ENCODE data around the gene DSCAM.

DSCAM gene

DNA sequence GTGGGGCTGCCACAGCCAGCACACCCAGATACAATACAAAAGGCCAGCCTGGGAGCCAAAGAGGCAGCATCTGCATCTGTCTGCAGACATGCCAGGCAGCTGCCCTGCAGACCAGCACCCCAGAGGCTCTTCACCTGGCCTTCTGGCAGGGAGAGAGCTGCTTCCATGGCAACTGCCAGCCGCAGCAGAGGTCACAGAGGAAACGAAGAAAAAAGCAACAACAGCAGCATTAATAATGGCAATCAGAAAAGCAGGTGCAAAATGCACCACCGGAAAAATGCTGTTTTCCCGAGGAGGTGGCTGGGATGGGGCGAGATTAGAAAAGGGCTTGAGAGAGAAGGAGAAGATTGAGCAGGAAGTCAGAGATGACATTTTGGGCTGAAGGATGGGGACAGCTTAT is 670.2 kb downstream of the DSCAM start:
- no peak for DNase-seq (ENCODE audit: low read depth in 2 of 2)

DNA sequence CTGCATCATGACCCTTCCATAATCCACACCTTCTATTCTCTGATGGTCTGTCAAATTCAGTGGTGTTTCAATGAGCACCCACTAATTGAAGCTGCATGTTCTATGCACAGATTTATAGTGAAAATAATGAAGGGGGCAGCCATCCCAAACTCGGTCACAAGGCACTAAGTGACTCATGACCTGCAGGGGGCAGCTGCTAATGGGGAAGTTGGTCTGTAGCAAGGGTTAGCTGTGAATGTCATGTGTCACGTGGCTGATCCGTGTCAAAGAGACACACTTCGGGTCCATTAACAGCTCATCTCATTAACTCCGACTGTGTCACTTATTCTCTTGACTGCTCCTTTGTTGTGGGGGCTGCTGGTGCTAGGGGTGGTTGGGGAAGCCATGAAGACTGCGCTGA is 673.1 kb downstream of the DSCAM start:
- DNase-seq (ENCODE audit: low read depth in 2 of 2) = no peak

DNA sequence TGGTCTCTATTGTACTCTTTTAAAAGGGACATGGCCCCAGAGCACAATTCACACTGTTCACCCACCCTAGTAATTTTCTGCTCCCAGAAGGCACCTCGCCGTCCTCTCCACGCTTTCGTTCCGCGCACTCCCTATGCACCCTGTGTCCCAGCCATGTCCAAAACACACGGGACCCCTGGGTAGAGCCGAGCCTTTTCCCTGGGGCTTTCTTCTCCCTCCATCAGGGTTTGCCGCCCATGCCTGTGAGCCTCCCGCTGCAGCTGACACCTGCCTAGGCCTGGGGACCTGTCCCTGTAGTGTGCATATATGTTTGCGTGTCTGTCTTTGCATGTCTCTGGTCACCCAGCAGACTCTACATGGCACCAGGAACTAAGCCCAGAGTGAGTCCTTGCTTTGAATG is 677.0 kb downstream of the DSCAM start:
- no peak for DNase-seq (ENCODE audit: low read depth in 2 of 2)

DNA sequence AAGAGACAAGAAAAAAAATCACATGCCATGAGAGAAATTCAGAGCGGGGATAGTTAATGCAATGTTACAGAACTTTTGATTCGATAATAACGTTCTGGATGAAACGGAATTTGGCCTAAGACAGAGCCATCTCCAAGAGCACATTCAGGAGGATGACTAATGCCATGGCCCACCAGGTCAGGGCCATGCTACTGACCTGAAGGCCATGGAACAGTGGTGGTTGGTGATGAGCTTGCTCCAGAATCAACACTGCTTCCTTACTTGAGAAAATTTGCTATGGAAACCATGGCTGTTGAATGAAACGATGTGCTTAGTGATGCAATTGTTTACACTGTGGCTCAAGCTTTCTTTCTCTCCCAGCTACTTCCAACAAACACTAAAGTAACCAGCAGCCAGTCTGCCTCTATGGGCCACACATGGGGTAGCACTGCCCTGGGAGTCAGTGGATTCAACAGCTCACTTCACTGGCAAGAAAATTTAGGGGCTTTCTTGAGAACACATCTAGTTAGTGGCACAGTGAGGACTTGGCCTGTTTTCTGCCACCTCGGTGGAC is 680.6 kb downstream of the DSCAM start:
- DNase-seq (ENCODE audit: low read depth in 2 of 2) = no peak

DNA sequence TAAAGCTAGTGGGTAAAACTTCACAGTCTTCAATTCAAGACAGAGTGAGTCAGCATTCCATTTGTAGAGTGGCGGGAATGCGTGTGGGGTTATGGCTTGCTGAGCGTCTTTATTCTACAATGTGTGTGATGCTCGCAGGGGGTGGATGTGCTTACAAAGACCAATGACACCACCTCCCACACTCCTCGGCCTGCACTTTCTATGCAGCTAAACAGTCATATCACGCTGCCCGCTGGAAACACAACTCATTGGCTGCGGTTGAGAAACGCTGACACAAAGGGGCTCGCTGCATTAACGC is 681.2 kb downstream of the DSCAM start:
- DNase-seq (ENCODE audit: low read depth in 2 of 2) = no peak

DNA sequence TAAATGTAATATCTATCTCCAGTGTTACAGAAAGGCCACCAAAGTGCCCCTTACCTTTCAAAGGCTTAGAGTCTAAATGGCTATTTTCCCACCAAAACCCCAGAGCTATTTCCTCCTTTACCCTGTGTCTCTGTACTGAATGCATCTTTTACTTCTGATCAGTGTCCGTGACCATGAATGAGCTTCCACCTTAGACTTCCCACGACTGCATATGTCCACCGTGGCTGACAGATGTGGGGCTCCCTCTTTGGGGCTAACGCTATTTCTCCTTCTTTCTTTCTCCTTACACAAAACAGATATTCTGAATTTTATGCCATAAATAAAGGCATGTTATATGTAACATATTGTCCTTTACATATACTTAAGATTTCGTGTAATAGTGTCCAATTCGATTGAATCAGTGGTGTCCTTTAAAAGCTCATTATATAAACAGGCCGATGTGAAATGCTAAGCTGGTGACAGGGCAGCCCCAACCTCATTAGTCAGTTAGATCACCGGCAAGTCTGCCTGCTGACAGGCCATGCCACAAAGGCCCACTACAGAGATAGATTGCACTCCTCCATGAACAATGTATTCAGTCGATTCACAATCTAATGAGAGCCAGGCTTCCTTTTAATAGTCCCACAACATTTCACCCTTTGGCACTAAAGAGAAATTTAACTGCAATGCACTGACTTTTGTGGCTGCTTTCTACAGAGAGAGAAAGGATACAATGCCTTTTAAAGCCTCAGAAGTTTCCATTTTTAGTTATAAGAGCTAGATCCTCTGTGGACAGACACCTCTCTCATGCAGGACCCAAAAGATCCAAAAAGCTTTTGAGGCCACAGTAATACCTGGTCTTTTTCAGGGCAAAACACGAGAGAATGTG is 681.8 kb downstream of the DSCAM start:
- DNase-seq (ENCODE audit: low read depth in 2 of 2) = no peak

DNA sequence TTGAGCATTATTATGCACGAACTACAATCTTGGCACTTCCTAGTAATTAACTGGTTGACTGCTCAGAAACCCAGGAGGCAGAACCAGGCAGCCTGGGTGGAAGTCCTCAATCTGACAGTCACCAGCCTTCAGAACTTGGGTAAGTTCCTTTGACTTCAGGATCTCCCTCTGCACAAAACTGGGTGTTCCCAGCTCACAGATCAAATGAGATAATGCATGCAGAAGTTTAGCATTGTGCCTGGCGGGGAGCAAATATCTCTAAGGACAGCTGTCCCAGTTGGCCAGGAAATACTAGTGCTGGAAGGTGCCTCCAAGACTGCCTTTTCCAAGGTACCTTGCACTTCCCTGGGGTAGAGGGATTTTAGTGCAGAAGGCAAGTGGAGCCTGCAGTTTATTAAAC is 684.9 kb downstream of the DSCAM start:
- no peak for DNase-seq (ENCODE audit: low read depth in 2 of 2)

DNA sequence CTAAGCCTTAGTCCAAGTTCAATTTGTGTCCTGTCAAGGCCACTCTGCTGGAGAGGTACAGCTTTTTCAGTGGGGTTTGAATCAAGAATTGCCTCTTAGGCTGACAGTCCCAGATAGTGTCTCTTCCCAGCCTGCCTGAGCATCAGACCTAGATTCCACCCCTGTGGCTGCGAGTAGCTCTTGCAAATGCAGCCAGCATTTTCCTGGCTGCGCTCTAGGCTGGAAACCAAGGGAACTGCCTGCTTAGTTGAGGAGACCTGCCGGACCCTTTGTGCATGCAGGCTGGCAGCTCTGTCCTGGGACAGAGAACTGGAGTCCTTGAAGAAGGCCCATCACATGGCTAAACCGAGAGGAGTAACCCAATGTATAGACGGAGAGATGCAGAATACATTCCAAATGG is 686.0 kb downstream of the DSCAM start:
- DNase-seq (ENCODE audit: low read depth in 2 of 2) = no peak

DNA sequence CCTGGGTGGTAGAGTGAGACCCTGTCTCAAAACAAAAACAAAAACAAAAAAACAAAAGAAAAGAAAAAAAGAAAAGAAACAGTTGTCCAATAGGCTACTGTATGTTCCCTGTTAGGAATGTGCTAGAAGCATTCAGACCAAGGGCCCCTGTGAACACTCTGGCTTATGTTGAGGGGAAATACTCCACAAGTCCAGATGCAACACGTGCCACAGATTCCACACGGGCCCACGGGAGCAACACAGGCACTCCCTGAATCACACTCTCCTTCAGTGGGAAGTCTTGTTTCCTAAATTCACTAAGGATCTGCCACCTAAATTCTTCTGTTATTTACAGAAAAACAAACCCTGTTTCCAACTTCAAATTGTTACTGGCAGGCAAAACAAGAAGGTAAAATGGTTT is 688.6 kb downstream of the DSCAM start:
- DNase-seq (ENCODE audit: low read depth in 2 of 2) = no peak

DNA sequence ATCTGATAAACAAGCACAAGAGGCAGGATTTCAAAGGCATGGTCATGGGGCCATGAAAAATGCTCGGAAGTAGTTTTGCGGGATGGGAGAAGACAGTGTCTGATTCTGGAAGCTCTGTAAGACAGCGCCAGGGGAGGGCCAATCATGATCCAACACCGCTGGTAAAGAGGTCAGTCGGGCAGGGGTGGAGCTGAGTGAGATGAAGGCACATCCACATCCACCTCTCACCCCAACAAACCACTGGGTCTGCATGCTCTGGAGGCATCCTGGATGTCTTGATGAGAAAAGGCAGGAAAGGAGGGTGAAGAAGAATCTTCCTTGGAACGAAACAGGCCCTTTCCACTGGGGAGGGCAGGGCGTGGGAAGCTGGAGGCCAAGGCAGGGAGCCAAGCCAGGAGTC is 691.4 kb downstream of the DSCAM start:
- DNase-seq (ENCODE audit: low read depth in 2 of 2) = no peak

DNA sequence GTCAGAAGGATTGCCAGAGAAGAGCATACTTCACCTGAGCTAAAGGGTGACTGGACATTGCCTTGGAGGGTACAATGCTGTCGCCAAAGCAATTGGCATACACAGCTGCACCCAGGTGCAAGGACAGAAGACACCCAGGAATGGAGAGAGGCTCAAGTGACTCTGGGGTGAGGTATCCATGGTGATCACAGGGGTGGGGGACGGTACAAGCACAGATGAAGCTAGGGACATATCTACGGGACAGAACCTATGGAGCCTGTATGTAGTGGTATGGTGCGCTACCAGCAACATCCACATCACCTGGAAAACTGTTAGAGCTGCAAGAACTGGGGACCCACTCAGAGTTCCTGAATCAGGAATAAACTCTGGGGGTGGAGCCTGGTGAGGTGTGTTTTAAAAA is 693.6 kb downstream of the DSCAM start:
- no peak for DNase-seq (ENCODE audit: low read depth in 2 of 2)

DNA sequence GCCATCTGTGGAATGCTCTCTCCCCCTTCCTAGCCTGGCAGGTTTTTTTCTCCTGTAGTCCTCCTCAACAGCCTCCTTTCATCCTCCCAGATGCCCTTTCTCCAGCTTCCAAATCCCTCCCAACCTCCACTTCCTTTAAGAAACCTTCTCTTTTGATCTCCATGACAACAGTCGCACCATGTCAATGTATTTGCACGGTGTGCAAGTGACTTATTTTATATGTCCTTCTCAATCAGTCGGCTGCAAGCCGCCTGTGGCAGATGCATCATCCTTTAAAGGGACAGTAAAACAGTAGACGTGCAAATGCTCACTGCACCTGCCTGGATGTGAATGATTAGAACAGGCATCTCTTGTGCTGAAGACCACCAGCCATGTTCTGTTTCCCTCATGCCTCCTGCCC is 694.5 kb downstream of the DSCAM start:
- no peak for DNase-seq (ENCODE audit: low read depth in 2 of 2)

DNA sequence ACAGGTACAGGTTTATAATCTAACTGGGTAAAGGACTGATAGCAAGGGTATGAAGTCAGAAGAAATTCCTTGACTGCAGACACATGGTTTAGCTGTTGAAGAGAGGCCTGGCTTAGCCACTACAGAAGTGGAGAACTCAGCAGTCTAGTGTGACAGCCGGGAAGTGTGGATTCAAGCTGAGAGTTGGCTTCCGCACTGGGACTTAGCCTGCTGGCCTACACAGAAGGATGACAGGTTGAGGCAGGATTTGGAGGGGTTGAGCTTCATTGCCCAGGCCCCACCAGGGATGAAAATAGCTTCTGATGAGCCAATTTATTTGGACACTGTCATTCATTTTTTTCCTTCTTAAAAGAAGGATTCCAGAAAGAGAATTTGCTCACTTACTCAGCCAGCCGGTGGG is 695.3 kb downstream of the DSCAM start:
- no peak for DNase-seq (ENCODE audit: low read depth in 2 of 2)

DNA sequence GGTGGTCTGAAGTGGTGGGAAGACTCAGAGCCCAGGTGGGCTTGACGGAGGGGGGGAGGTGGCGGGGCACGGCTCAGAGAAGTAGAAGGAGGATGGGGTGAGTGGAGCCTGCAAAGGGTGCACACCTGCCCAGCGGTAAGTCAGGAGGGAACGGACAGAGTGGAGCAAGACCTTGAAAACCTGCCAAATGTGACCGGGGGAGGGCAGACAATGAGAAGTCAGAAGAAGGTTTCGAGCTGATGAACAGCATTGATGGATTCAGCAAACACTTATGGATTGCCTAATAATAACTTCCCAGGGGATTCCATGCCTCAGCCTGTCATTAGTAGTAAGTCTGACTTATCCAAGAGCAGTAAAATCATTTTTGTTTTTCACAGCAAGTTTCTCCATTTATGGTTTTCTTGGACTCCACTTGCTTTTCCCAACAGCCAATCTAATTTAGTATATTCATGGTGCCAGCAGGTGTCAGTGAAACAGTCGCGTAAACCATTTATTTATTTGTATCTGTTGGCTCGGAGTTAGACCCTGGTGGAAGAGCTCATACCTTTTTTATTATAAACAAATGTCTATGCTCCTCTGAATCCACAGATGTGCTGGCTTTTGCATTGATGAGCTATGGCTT is 700.6 kb downstream of the DSCAM start:
- DNase-seq (ENCODE audit: low read depth in 2 of 2) = no peak

DNA sequence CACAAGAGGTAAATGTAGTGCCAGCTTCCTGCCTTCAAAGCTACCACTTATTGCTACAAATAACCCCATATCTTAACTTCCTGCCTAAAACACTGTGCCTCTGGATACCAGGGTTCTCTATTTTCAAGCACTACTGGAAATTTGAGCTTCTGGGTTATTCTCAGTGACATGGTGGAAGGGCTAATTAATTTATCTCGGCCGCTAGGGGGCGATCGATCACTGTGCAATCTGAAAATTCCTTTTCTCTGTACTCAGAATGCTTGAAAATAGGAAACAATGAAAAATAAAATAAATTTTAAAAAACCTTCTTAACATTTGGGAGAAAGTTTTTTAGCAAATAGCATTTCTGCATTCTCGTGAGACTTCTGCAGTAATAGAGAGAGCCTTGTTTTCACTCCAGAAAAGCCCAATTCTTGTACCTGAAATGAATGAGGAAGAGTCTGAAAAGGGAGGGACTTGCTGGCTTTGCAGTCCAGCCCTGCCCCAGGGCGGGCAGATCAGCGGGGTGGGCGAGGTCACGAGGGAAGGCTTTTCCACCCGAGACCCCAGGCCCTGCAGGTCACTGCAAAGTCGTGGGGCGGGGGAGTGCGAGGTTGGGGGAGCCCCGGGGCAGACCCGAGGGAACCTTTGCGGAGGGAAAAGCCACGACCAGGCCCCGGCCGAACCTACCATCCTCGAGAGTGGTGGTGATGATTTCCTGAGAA is 703.0 kb downstream of the DSCAM start:
- DNase-seq (ENCODE audit: low read depth in 2 of 2) = peak; percentile 2 to 4

DNA sequence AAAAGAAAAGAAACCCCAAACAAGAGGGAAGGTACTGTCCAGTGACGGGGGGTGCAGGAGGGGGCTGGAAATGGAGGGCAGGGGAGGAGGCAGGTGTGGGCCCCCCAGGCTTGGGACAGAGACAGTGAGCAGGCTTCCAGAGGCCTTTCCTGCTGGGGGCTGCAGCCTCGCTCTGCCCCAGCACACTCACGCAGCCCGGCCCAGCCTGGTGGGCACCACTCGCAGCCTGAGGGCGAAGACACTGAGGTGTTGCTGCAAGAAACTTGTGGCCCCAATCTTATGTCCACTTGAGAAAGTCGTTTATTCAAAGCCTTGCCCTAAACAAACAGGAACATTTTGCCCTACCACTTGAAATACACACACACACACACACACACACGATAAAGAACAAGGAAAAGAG is 705.3 kb downstream of the DSCAM start:
- no peak for DNase-seq (ENCODE audit: low read depth in 2 of 2)

DNA sequence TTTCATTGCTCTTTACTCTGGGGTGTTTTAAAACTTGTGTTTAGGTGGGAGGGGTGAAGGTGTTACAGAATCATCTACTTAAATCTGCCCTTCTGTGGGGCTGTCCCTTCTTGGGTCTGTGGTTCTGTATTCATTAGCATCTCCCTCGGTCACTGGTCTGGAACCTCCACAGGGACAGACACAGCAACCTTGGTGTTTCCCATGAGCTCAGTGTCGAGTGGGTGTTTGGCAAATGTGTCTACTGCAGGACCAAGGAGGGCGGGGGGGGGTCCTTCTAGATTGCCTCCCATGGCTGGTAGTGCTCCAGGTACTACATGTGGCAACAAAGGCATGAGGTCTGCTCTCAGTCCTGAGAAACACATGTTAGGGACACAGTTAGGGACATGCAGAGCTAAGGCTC is 706.3 kb downstream of the DSCAM start:
- no peak for DNase-seq (ENCODE audit: low read depth in 2 of 2)

DNA sequence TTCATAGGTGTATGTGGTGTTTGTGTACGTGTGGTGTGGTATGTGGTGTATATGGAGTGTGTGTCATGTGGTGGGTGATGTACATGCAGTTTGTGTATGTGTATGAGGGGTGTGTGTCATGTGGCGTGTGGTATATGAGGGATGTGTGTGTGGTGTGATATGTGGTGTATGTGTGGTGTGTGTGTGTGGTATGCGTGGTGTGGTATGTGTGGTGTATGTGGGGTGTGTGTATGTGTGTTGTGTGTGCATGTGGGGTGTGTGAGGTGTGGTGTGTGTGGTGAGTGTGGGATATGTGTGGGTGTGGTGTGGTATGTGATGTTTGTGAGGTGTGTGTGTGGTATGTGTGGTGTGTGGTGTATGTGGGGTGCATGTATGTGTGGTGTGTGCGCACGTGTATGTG is 707.3 kb downstream of the DSCAM start:
- DNase-seq (ENCODE audit: low read depth in 2 of 2) = no peak

DNA sequence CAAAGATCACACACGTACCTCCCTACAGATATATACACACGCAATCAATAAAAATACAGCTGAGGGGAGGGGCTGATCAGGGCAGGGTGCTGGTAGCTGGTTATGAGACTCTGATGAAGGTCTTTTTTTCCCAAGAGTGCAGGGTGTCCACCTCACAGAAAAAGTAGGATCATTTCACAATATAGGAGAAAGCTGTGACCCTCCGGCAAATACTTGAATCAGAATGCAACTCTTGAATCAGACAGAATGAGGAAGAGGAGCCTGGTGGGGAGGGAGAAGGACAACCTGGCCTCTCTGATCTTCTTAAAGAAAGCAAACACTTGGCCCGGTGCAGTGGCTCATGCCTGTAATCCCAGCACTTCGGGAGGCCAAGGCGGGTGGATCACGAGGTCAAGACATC is 710.4 kb downstream of the DSCAM start:
- no peak for DNase-seq (ENCODE audit: low read depth in 2 of 2)

DNA sequence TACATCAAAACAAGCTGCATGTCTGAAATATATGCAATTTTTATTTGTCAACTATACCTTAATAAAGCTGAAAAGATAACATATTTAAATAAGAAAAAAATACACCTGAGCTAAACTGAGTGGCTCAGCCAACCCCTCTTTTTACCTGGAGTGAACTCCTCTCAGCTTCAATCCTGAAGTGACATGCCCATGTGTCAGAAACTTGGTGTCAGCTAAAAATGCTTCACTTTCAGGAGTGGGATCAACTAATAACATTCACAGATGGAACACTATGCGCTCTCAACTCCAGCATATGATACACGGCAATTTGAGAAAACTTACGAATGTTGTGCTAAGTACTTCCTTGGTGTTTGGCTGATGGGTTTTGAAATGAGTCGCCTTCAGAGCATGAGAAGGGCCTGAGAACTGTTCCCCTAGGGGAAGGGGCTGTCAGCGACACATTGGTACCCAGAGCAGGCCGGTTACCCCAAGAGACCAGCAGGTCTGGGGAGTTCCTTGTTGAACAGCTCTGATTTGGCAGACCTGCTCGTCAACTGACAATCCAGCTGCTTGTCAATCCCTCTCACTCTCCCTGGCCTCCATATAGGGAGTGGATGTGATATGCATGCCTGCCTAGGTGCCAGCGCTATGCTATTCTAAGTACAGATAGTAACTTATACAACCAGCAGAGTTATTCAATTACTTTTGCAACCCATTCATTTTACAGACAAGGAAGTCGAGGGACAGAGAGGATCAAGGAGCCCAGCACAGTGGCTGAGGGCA is 712.0 kb downstream of the DSCAM start:
- DNase-seq (ENCODE audit: low read depth in 2 of 2) = no peak

DNA sequence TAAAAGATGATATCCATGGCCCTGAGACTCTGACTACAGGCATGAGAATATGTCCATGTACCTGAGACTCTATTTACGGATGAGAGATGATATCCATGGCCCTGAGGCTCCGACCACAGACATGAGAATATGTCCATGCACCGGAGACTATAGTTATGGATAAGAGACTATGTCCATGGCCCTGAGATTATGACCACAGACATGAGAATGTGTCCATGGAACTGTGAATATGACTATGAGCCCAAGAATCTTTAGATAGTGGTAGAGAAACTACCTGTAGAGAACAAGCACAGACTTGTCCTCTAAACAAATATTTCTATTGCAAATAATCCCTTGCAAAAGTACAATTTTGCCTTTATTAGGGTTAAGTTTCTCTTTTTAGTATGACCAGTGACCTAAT is 716.5 kb downstream of the DSCAM start:
- no peak for DNase-seq (ENCODE audit: low read depth in 2 of 2)

DNA sequence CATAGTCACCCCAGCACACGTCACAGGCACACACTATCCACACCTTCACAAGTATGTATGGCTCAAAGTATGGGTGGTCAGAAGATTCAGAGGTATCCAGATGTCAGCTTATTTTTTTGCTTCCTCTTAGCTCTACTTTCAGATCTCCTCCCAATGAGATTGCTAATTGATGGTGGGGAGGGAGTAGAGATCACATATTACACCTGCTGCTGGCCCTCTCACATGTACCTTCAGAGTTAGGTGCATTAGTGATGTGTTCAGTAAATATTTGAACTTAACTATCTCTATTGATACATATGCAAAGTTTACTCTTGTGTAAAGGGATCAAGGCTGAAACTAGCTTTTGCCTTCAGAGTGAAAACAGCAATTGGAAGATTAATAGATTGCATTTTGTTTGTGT is 717.1 kb downstream of the DSCAM start:
- no peak for DNase-seq (ENCODE audit: low read depth in 2 of 2)

All from stimulated activated CD8-positive, alpha-beta memory T cell treated with anti-CD3 and anti-CD28 coated beads, Interleukin-15, amount 100 ng/mL, for 48 hours (primary cell).